HEK293 (cell line): ENCODE data around the gene COL4A3.

ENCODE experiments used
- CTCF ChIA-PET: fragments of 350-600 bp; formaldehyde crosslinking; extraction: SDS; loops from one replicate; lab custom pipeline; 2021; ENCODE audit warnings: antibody characterized with exemption; lab: Yijun Ruan, JAX
- POLR2A ChIA-PET: fragments of 300-600 bp; formaldehyde crosslinking; extraction: SDS; loops from one replicate; lab custom pipeline; 2020; ENCODE audit warnings: antibody characterized with exemption, inconsistent platforms; lab: Yijun Ruan, JAX
- H3K27ac ChIP-seq: fragments of 200-500 bp; sonication (Bioruptor generic); 2 replicates; pipeline ENCODE4 v1.5.1; 2014; ENCODE audit warnings: low read depth, low read length, control low read depth, inconsistent platforms; ENCODE audit errors: extremely low read depth
- H3K36me3 ChIP-seq, 2 experiments: fragments of 200-500 bp in 1 of 2; sonication (Bioruptor generic) in 1 of 2; 1 replicate in 1 of 2; 2 replicates in 1 of 2; pipeline ENCODE4 v1.5.1; 2014 to 2017; ENCODE audit warnings: inconsistent platforms in 2 of 2, low read length in 2 of 2; ENCODE audit not compliant: control insufficient read depth in 2 of 2, insufficient read depth in 1 of 2
- H3K4me1 ChIP-seq: fragments of 200-500 bp; sonication (Bioruptor generic); 2 replicates; pipeline ENCODE4 v1.5.1; 2014; ENCODE audit warnings: mild to moderate bottlenecking, low read length, inconsistent platforms; ENCODE audit not compliant: control insufficient read depth, insufficient read depth
- H3K4me3 ChIP-seq: 2 replicates; pipeline ENCODE4 v1.5.1; 2011; ENCODE audit warnings: low read depth, mild to moderate bottlenecking, control low read depth, low read length, moderate library complexity
- H3K9me3 ChIP-seq: fragments of 200-500 bp; sonication (Bioruptor generic); 2 replicates; pipeline ENCODE4 v1.5.1; 2014; ENCODE audit warnings: low read depth, low read length, inconsistent platforms; ENCODE audit not compliant: control insufficient read depth, insufficient read depth
- BCL11B ChIP-seq: fragments of 450-650 bp; formaldehyde crosslinking; IDR thresholded peaks from 2 replicates; pipeline ENCODE4 v1.5.1; 2016; ENCODE audit warnings: low read depth, missing biosample characterization, missing genetic modification characterization
- PBX3 ChIP-seq: sonication (generic); formaldehyde crosslinking; IDR thresholded peaks from 2 replicates; pipeline ENCODE4 v1.8.1; 2022; ENCODE audit warnings: mild to moderate bottlenecking, moderate library complexity, missing genetic modification reagents
- PRDM4 ChIP-seq: fragments of 450-650 bp; formaldehyde crosslinking; IDR thresholded peaks from 2 replicates; pipeline ENCODE4 v1.5.1; 2017; ENCODE audit warnings: missing biosample characterization, missing genetic modification characterization
- SALL2 ChIP-seq: fragments of 450-650 bp; formaldehyde crosslinking; IDR thresholded peaks from 2 replicates; pipeline ENCODE4 v1.5.0; 2017; ENCODE audit warnings: missing biosample characterization, mild to moderate bottlenecking, missing genetic modification characterization, borderline replicate concordance
- ZBTB26 ChIP-seq: fragments of 450-650 bp; formaldehyde crosslinking; optimal IDR thresholded peaks from 2 replicates; pipeline ENCODE3; 2016; ENCODE audit warnings: missing biosample characterization, mild to moderate bottlenecking, missing genetic modification characterization
- ZIC2 ChIP-seq: fragments of 450-650 bp; formaldehyde crosslinking; IDR thresholded peaks from 2 replicates; pipeline ENCODE4 v1.5.1; 2016; ENCODE audit warnings: missing biosample characterization, missing genetic modification characterization
- ZNF174 ChIP-seq: fragments of 450-650 bp; formaldehyde crosslinking; IDR thresholded peaks from 2 replicates; pipeline ENCODE4 v1.5.0; 2017; ENCODE audit warnings: missing biosample characterization, mild to moderate bottlenecking, missing genetic modification characterization
- ZNF2 ChIP-seq: fragments of 450-650 bp; formaldehyde crosslinking; IDR thresholded peaks from 2 replicates; pipeline ENCODE4 v1.5.1; 2016; ENCODE audit warnings: missing biosample characterization, missing genetic modification characterization
- ZNF202 ChIP-seq: fragments of 450-650 bp; formaldehyde crosslinking; IDR thresholded peaks from 2 replicates; pipeline ENCODE4 v1.5.1; 2016; ENCODE audit warnings: missing biosample characterization, missing genetic modification characterization, borderline replicate concordance
- ZNF280C ChIP-seq: fragments of 450-650 bp; formaldehyde crosslinking; IDR thresholded peaks from 2 replicates; pipeline ENCODE4 v1.5.1; 2016; ENCODE audit warnings: missing biosample characterization, missing genetic modification characterization
- ZNF302 ChIP-seq: fragments of 450-650 bp; formaldehyde crosslinking; IDR thresholded peaks from 2 replicates; pipeline ENCODE4 v1.5.1; 2016; ENCODE audit warnings: missing biosample characterization, missing genetic modification characterization, low read depth
- ZNF394 ChIP-seq: fragments of 450-650 bp; formaldehyde crosslinking; IDR thresholded peaks from 2 replicates; pipeline ENCODE4 v1.5.1; 2016; ENCODE audit warnings: missing biosample characterization, missing genetic modification characterization, mild to moderate bottlenecking, moderate library complexity, borderline replicate concordance
- ZNF404 ChIP-seq: fragments of 450-650 bp; formaldehyde crosslinking; IDR thresholded peaks from 2 replicates; pipeline ENCODE4 v1.5.1; 2017; ENCODE audit warnings: missing biosample characterization, missing genetic modification characterization
- ZNF530 ChIP-seq: fragments of 450-650 bp; formaldehyde crosslinking; IDR thresholded peaks from 2 replicates; pipeline ENCODE4 v1.5.1; 2016; ENCODE audit warnings: low read depth, missing biosample characterization, missing genetic modification characterization
- ZNF548 ChIP-seq: fragments of 450-650 bp; formaldehyde crosslinking; IDR thresholded peaks from 2 replicates; pipeline ENCODE4 v1.5.1; 2016; ENCODE audit warnings: missing biosample characterization, missing genetic modification characterization
- ZNF555 ChIP-seq: fragments of 450-650 bp; formaldehyde crosslinking; conservative IDR thresholded peaks from 2 replicates; pipeline ENCODE4 v1.5.1; 2017; ENCODE audit warnings: missing biosample characterization, mild to moderate bottlenecking, missing genetic modification characterization, inconsistent platforms
- ZNF561 ChIP-seq: fragments of 450-650 bp; IDR thresholded peaks from 2 replicates; pipeline ENCODE4 v1.5.1; 2018; ENCODE audit warnings: missing biosample characterization, missing genetic modification characterization, borderline replicate concordance
- ZNF623 ChIP-seq: fragments of 450-650 bp; formaldehyde crosslinking; IDR thresholded peaks from 2 replicates; pipeline ENCODE4 v1.5.1; 2016; ENCODE audit warnings: missing biosample characterization, missing genetic modification characterization
- ZNF747 ChIP-seq: fragments of 450-650 bp; formaldehyde crosslinking; IDR thresholded peaks from 2 replicates; pipeline ENCODE4 v1.5.1; 2016; ENCODE audit warnings: missing biosample characterization, missing genetic modification characterization
- ZSCAN5A ChIP-seq: fragments of 450-650 bp; formaldehyde crosslinking; IDR thresholded peaks from 2 replicates; pipeline ENCODE4 v1.5.1; 2016; ENCODE audit warnings: missing biosample characterization, missing genetic modification characterization

The COL4A3 gene

GRCh38 chr2:227127201-227127600, 37.2 kb upstream of the COL4A3 start:
- POLR2A ChIA-PET, result no interaction called here

GRCh38 chr2:227130636-227131035, 33.8 kb upstream of the COL4A3 start:
- CTCF ChIA-PET, result interaction anchor here (0.5 to 2.7 kb wide), 8 partner anchors 14 to 636 kb away, joined by 3 to 28 read pairs (median 3); no protein-coding TSS in a partner anchor
- H3K36me3 ChIP-seq, result no peaks in the 10 kb centered on the region
- TF ChIP-seq ZBTB26 (no peak), ZNF394 (no peak), PRDM4 (no peak), ZNF623 (tag by site-specific recombination) (no peak), ZNF202 (tag by site-specific recombination) (no peak), BCL11B (tag by site-specific recombination) (no peak), ZNF555 (tag by site-specific recombination) (no peak), ZNF561 (tag by site-specific recombination) (no peak)

More at GRCh38 chr2:227127201-227127600, 37.2 kb upstream of the COL4A3 start:
- Histone ChIP-seq H3K9me3 (no peaks in the 10 kb centered on the region), H3K27ac (no peak overlapping the region), H3K4me3 (no peak overlapping the region), H3K36me3 (no peaks in the 10 kb centered on the region), H3K4me1 (peaks cover 8% of the 10 kb centered on the region)
- CTCF ChIA-PET, result interaction anchor here (0.9 to 4.1 kb wide), 2 partner anchors 111 to 1458 kb away, joined by 3 to 24 read pairs; no protein-coding TSS in a partner anchor
- TF ChIP-seq ZNF747 (tag by site-specific recombination) (no peak), ZNF174 (no peak), ZNF302 (no peak), ZNF280C (tag by site-specific recombination) (no peak), ZSCAN5A (tag by site-specific recombination) (no peak), ZNF404 (tag by site-specific recombination) (no peak), SALL2 (tag by site-specific recombination) (no peak), ZNF548 (tag by site-specific recombination) (no peak), PBX3 (CRISPR knock-in tag) (no peak), ZIC2 (tag by site-specific recombination) (no peak), PRDM4 (no peak), ZNF530 (tag by site-specific recombination) (no peak), ZNF2 (tag by site-specific recombination) (no peak)

More at GRCh38 chr2:227130636-227131035, 33.8 kb upstream of the COL4A3 start:
- Histone ChIP-seq H3K4me1 (no peaks in the 10 kb centered on the region), H3K9me3 (no peaks in the 10 kb centered on the region), H3K27ac (no peak overlapping the region), H3K4me3 (no peak overlapping the region)
- POLR2A ChIA-PET, result interaction anchor here (0.6 kb wide), 1 partner anchor 527 kb away, joined by 3 read pairs; no protein-coding TSS in a partner anchor
